WTC11 (cell line): ENCODE results near the gene ZER1.

Source experiments
- CTCF ChIP-seq: fragments of 200-600 bp; IDR thresholded peaks from 2 replicates; pipeline ENCODE4 v1.8.0; 2022; ENCODE audit warnings: antibody characterized with exemption
- ERG ChIP-seq: fragments of 250-450 bp; sonication (Bioruptor Pico); IDR thresholded peaks from 2 replicates; pipeline ENCODE4 v1.8.0; 2021; ENCODE audit warnings: mild to moderate bottlenecking
- ESRRA ChIP-seq: sonication (generic); formaldehyde crosslinking; IDR thresholded peaks from 2 replicates; pipeline ENCODE4 v1.8.1; 2022; ENCODE audit warnings: mild to moderate bottlenecking, missing genetic modification reagents, borderline replicate concordance
- GTF2I ChIP-seq: fragments of 250-450 bp; sonication (Bioruptor Pico); conservative IDR thresholded peaks from 2 replicates; pipeline ENCODE4 v1.4.0; 2021; ENCODE audit warnings: mild to moderate bottlenecking
- IRF2 ChIP-seq: sonication (generic); formaldehyde crosslinking; IDR thresholded peaks from 2 replicates; pipeline ENCODE4 v1.8.0; 2022; ENCODE audit warnings: low read depth, missing genetic modification reagents, borderline replicate concordance
- KAT7 ChIP-seq: sonication (generic); formaldehyde crosslinking; IDR thresholded peaks from 2 replicates; pipeline ENCODE4 v1.8.1; 2023; ENCODE audit warnings: missing genetic modification reagents, mild to moderate bottlenecking, borderline replicate concordance
- MAX ChIP-seq: sonication (generic); formaldehyde crosslinking; IDR thresholded peaks from 2 replicates; pipeline ENCODE4 v1.8.0; 2022; ENCODE audit warnings: mild to moderate bottlenecking, missing genetic modification reagents
- MXD4 ChIP-seq: fragments of 250-450 bp; sonication (Bioruptor Pico); IDR thresholded peaks from 2 replicates; pipeline ENCODE4 v1.8.0; 2021; ENCODE audit warnings: mild to moderate bottlenecking, moderate library complexity, borderline replicate concordance
- NFE2L1 ChIP-seq: sonication (generic); formaldehyde crosslinking; IDR thresholded peaks from 2 replicates; pipeline ENCODE4 v1.8.1; 2023; ENCODE audit warnings: missing genetic modification reagents
- NR2C2 ChIP-seq: sonication (generic); formaldehyde crosslinking; IDR thresholded peaks from 2 replicates; pipeline ENCODE4 v1.8.0; 2022; ENCODE audit warnings: mild to moderate bottlenecking, missing genetic modification reagents
- TEAD4 ChIP-seq: sonication (generic); formaldehyde crosslinking; IDR thresholded peaks from 2 replicates; pipeline ENCODE4 v1.8.0; 2022; ENCODE audit warnings: mild to moderate bottlenecking, missing genetic modification reagents
- USF1 ChIP-seq: sonication (generic); formaldehyde crosslinking; IDR thresholded peaks from 2 replicates; pipeline ENCODE4 v1.8.0; 2022; ENCODE audit warnings: mild to moderate bottlenecking, missing genetic modification reagents
- ZNF121 ChIP-seq: sonication (generic); formaldehyde crosslinking; IDR thresholded peaks from 2 replicates; pipeline ENCODE4 v1.8.0; 2023; ENCODE audit warnings: missing genetic modification reagents
- ZNF425 ChIP-seq: fragments of 250-450 bp; sonication (Bioruptor Pico); conservative IDR thresholded peaks from 2 replicates; pipeline ENCODE4 v1.9.0; 2021; ENCODE audit warnings: mild to moderate bottlenecking

- TF ChIP-seq NFE2L1 (CRISPR knock-in tag) (no peak), IRF2 (no peak), CTCF (no peak), ZNF425 (CRISPR knock-in tag) (no peak), ZNF121 (CRISPR knock-in tag) (no peak), NR2C2 (CRISPR knock-in tag) (no peak), ERG (CRISPR knock-in tag) (no peak), ESRRA (CRISPR knock-in tag) (no peak), MXD4 (no peak), USF1 (CRISPR knock-in tag) (no peak), TEAD4 (no peak), MAX (CRISPR knock-in tag) (no peak), GTF2I (CRISPR knock-in tag) (no peak), KAT7 (CRISPR knock-in tag) (no peak)
These were observed 55.0 kb downstream of the ZER1 start for GRCh38 chr9:128716581-128717254.
